HCT116 (cell line): ENCODE measurements around the gene EPHA2. TPM values are rescaled to one million over a fixed set of nuclear protein-coding genes. Genes with fewer than 3 reads are reported as not detected.
A peak's percentile ranks its signal among the peaks of the same experiment; 100 is the strongest.

ENCODE experiments used
- ATAC-seq: fragments of 200-7000 bp; cut with Tn5 transposase; 2 replicates; pipeline ENCODE4 v1.9.1; 2020; ENCODE audit warnings: mild to moderate bottlenecking, moderate library complexity
- BruUV-seq: library from RNA; stranded (reverse); fragments of 400-500 nt; replicated peaks from 2 replicates; lab custom pipeline; 2021; lab: Mats Ljungman, UMichigan
- CTCF ChIA-PET: fragments of 300-600 bp; sonication (Branson Sonifier 250); formaldehyde crosslinking; loops from one replicate; lab custom pipeline; 2021; ENCODE audit warnings: antibody characterized with exemption; lab: Charles Lee
- POLR2A ChIA-PET: fragments of 300-600, 350-600 bp; sonication (Branson Sonifier 250); formaldehyde crosslinking; loops from one replicate; lab custom pipeline; 2021; ENCODE audit warnings: antibody characterized with exemption; lab: Charles Lee
- RAD21 ChIA-PET, 2 experiments: fragments of 300-600 bp; sonication (Branson Sonifier 250); formaldehyde crosslinking; loops; one replicate each; lab custom pipeline; 2023; ENCODE audit warnings: low total read pairs in 2 of 2; ENCODE audit not compliant: uncharacterized antibody in 2 of 2, unreplicated experiment in 2 of 2, low non-redundant PET in 1 of 2; lab: Charles Lee
- DNase-seq: peaks from one replicate; pipeline ENCODE4 v3.0.0-alpha.2; 2010; ENCODE audit warnings: low read depth, low spot score
- H2AFZ ChIP-seq: fragments of 200-600 bp; shearing (Covaris generic), sonication (generic); 2 replicates; pipeline ENCODE4 v1.6.1; 2017; ENCODE audit warnings: low read depth, mixed run types, mixed read lengths, antibody characterized with exemption, low read length; ENCODE audit not compliant: poor library complexity, severe bottlenecking
- H3K27ac ChIP-seq: 2 replicates; pipeline ENCODE4 v1.5.1; 2012; ENCODE audit warnings: low read depth, low read length
- H3K27me3 ChIP-seq: fragments of 200-600 bp; sonication (generic); 2 replicates; pipeline ENCODE4 v1.6.1; 2016; ENCODE audit warnings: mixed run types, low read length, mixed read lengths; ENCODE audit not compliant: insufficient read depth
- H3K36me3 ChIP-seq, 2 experiments: fragments of 200-500 bp in 1 of 2; fragments of 200-600 bp in 1 of 2; sonication (Bioruptor generic) in 1 of 2; sonication (generic) in 1 of 2; 2 replicates each; pipeline versions ENCODE4 v1.5.1 to v1.6.1; 2014 to 2016; ENCODE audit warnings: low read length in 2 of 2, inconsistent platforms in 1 of 2, mixed read lengths in 1 of 2, mixed run types in 1 of 2; ENCODE audit not compliant: insufficient read depth in 2 of 2, control insufficient read depth in 1 of 2
- H3K4me1 ChIP-seq, 2 experiments: fragments of 200-600 bp in 1 of 2; sonication (generic) in 1 of 2; 2 replicates each; pipeline versions ENCODE4 v1.5.1 to v1.6.1; 2012 to 2017; ENCODE audit warnings: low read length in 2 of 2, inconsistent platforms in 1 of 2, mild to moderate bottlenecking in 1 of 2, mixed read lengths in 1 of 2, mixed run types in 1 of 2, moderate library complexity in 1 of 2; ENCODE audit not compliant: insufficient read depth in 2 of 2, control insufficient read depth in 1 of 2
- H3K4me2 ChIP-seq: fragments of 200-600 bp; sonication (generic); 2 replicates; pipeline ENCODE4 v1.6.1; 2017; ENCODE audit warnings: mixed run types, low read length, mixed read lengths
- H3K4me3 ChIP-seq, 2 experiments: fragments of 200-600 bp in 1 of 2; sonication (generic) in 1 of 2; replicated peaks in 1 of 2; 2 replicates each; pipeline ENCODE4 v1.5.1; 2011 to 2016; ENCODE audit warnings: low read length in 2 of 2, control low read depth in 1 of 2, low read depth in 1 of 2, mild to moderate bottlenecking in 1 of 2, mixed read lengths in 1 of 2, mixed run types in 1 of 2
- H3K79me2 ChIP-seq: fragments of 200-600 bp; sonication (generic); 2 replicates; pipeline ENCODE4 v1.6.1; 2017; ENCODE audit warnings: mild to moderate bottlenecking, mixed run types, low read length, moderate library complexity, mixed read lengths; ENCODE audit not compliant: insufficient read depth
- H3K9ac ChIP-seq: fragments of 200-600 bp; sonication (generic); 2 replicates; pipeline ENCODE4 v1.6.1; 2016; ENCODE audit warnings: low read length, mixed read lengths
- H3K9me2 ChIP-seq: fragments of 200-600 bp; sonication (generic), shearing (Covaris generic); 2 replicates; pipeline ENCODE4 v1.6.1; 2017; ENCODE audit warnings: mixed run types, mild to moderate bottlenecking, moderate library complexity; ENCODE audit not compliant: insufficient read depth
- H3K9me3 ChIP-seq, 2 experiments: fragments of 200-500 bp in 1 of 2; fragments of 200-600 bp in 1 of 2; sonication (Bioruptor generic) in 1 of 2; sonication (generic) in 1 of 2; 2 replicates each; pipeline ENCODE4 v1.6.1; 2014 to 2017; ENCODE audit warnings: low read length in 2 of 2, mixed read lengths in 2 of 2, inconsistent platforms in 1 of 2, low read depth in 1 of 2, mild to moderate bottlenecking in 1 of 2, mixed run types in 1 of 2, moderate library complexity in 1 of 2; ENCODE audit not compliant: control insufficient read depth in 1 of 2, insufficient read depth in 1 of 2
- H4K20me1 ChIP-seq: fragments of 200-600 bp; sonication (generic), shearing (Covaris generic); 2 replicates; pipeline ENCODE4 v1.6.1; 2017; ENCODE audit warnings: mixed run types, mild to moderate bottlenecking, moderate library complexity; ENCODE audit not compliant: insufficient read depth
- POLR2AphosphoS5 ChIP-seq: IDR thresholded peaks from 2 replicates; pipeline ENCODE4 v1.6.1; 2011; ENCODE audit warnings: mild to moderate bottlenecking, low read depth, low read length, moderate library complexity
- YY1 ChIP-seq: IDR thresholded peaks from 2 replicates; pipeline ENCODE4 v1.6.1; 2011; ENCODE audit warnings: low read length, low read depth, moderate library complexity, mild to moderate bottlenecking; ENCODE audit not compliant: insufficient replicate concordance; ENCODE audit errors: extremely low read depth
- ZBTB33 ChIP-seq: IDR thresholded peaks from 2 replicates; pipeline ENCODE4 v1.6.1; 2011; ENCODE audit warnings: mild to moderate bottlenecking, low read length, moderate library complexity; ENCODE audit not compliant: insufficient replicate concordance; ENCODE audit errors: extremely low read depth
- intact Hi-C: fragments of 100-400 bp; cut with micrococcal nuclease; formaldehyde crosslinking; loops from 2 replicates; pipeline ENCODE4 v1.10.0; 2022
- total RNA-seq: library from RNA; stranded (reverse); gene quantifications from one replicate; pipeline ENCODE4 v1.2.1, GENCODE V29; 2021; ENCODE audit not compliant: unreplicated experiment
- TF ChIP-seq, protein P1 (sequence below), 3 experiments: fragments of 200-600 bp in 1 of 3; sonication (generic) in 1 of 3; IDR thresholded peaks in 2 of 3; conservative IDR thresholded peaks in 1 of 3; 2 replicates each; pipeline ENCODE4 v1.5.1; 2012 to 2017; ENCODE audit warnings: low read depth in 2 of 3, low read length in 2 of 3, antibody characterized with exemption in 1 of 3, borderline replicate concordance in 1 of 3, control low read depth in 1 of 3, mild to moderate bottlenecking in 1 of 3, mixed read lengths in 1 of 3, mixed run types in 1 of 3, moderate library complexity in 1 of 3; ENCODE audit not compliant: insufficient read depth in 1 of 3

EPHA2 gene
- total RNA-seq, 1 experiment from 2014 or later = 164 TPM

- H3K27me3 ChIP-seq = no peaks in the 10 kb centered on the region
- H3K27ac ChIP-seq = peak overlapping the region; percentile 2; the same call in 1 of the 2 replicates
- ChIA-PET RAD21 (interaction anchor here (0.5 to 1.9 kb wide), 11 partner anchors 39 to 279 kb away, joined by 3 to 9 read pairs (median 4); partner anchors contain the start of gene EPHA2 (in 1 of the 2)), POLR2A (interaction anchor here (1.1 to 2.5 kb wide), 5 partner anchors 61 to 124 kb away, joined by 3 to 11 read pairs (median 6); no protein-coding TSS in a partner anchor), CTCF (interaction anchor here (0.6 to 7.9 kb wide), 33 partner anchors 9 to 538 kb away, joined by 3 to 222 read pairs (median 4); partner anchors contain the start of genes EPHA2 and FAM131C)
- intact Hi-C loops = no loop called here
- no peaks in the 10 kb centered on the region for H3K9me3 ChIP-seq
- peaks cover 5 to 33% of the 10 kb centered on the region in 2 experiments for H3K4me1 ChIP-seq
- H3K36me3 ChIP-seq = no peaks in the 10 kb centered on the region
- ATAC-seq (peak; percentile 78), DNase-seq (no peak)
- TF ChIP-seq POLR2AphosphoS5 (no peak; the same call in 1 of the 2 replicates), ZBTB33 (no peak), YY1 (peak; percentile 35)
- TF ChIP-seq, protein P1, sequence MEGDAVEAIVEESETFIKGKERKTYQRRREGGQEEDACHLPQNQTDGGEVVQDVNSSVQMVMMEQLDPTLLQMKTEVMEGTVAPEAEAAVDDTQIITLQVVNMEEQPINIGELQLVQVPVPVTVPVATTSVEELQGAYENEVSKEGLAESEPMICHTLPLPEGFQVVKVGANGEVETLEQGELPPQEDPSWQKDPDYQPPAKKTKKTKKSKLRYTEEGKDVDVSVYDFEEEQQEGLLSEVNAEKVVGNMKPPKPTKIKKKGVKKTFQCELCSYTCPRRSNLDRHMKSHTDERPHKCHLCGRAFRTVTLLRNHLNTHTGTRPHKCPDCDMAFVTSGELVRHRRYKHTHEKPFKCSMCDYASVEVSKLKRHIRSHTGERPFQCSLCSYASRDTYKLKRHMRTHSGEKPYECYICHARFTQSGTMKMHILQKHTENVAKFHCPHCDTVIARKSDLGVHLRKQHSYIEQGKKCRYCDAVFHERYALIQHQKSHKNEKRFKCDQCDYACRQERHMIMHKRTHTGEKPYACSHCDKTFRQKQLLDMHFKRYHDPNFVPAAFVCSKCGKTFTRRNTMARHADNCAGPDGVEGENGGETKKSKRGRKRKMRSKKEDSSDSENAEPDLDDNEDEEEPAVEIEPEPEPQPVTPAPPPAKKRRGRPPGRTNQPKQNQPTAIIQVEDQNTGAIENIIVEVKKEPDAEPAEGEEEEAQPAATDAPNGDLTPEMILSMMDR (IDR thresholded peaks at IDR 0.05 in 2 of 3, conservative IDR thresholded peaks at IDR 0.05 in 1 of 3; ENCODE audit: borderline replicate concordance in 1 of 3, insufficient read depth in 1 of 3, low read depth in 2 of 3, low read length in 2 of 3) = peak in 2 of 3 experiments; percentile 96; a peak in 4 of 6 replicates
- no TSS peak for BruUV-seq
- no peak overlapping the region for H2AFZ ChIP-seq
- no peaks in the 10 kb centered on the region for H3K79me2 ChIP-seq
- no peaks in the 10 kb centered on the region for H4K20me1 ChIP-seq
- no peak overlapping the region for H3K4me3 ChIP-seq
- H3K9ac ChIP-seq = peak overlapping the region; percentile 24
- H3K9me2 ChIP-seq = no peaks in the 10 kb centered on the region
- H3K4me2 ChIP-seq = peak overlapping the region; percentile 29; the same call in 1 of the 2 replicates
Observed at GRCh38 chr1:16082283-16083038, 73.4 kb downstream of the EPHA2 start.
